HFFc6 (cell line): ENCODE results near the gene NAA10. TPM values are rescaled to one million over a fixed set of nuclear protein-coding genes. Genes with fewer than 3 reads are reported as not detected.

Experiments used
- DNase-seq: peaks from one replicate; pipeline ENCODE4 v3.0.0-alpha.2; 2018
- H3K27ac Mint-ChIP-seq: 2 replicates; pipeline ENCODE4 v1.8.0; 2020; ENCODE audit warnings: mild to moderate bottlenecking, mixed read lengths
- H3K27me3 Mint-ChIP-seq: 2 replicates; pipeline ENCODE4 v1.8.0; 2021; ENCODE audit warnings: mild to moderate bottlenecking, moderate library complexity, mixed read lengths; ENCODE audit not compliant: insufficient read depth
- H3K36me3 Mint-ChIP-seq: 2 replicates; pipeline ENCODE4 v1.8.0; 2021; ENCODE audit warnings: low read depth, mixed read lengths
- H3K4me1 Mint-ChIP-seq: 2 replicates; pipeline ENCODE4 v1.8.0; 2020; ENCODE audit warnings: low read depth, mixed read lengths
- H3K4me3 Mint-ChIP-seq: 2 replicates; pipeline ENCODE4 v1.8.0; 2020; ENCODE audit warnings: mild to moderate bottlenecking, moderate library complexity, mixed read lengths
- H3K9me3 Mint-ChIP-seq: 2 replicates; pipeline ENCODE4 v1.8.0; 2020; ENCODE audit warnings: mild to moderate bottlenecking, mixed read lengths
- total RNA-seq, 6 experiments: library from RNA; stranded (reverse); fragmentation: NEBNext Ultra II Directional; extraction: Animal tissue kit (Norgen Biotek cat#: 25700); gene quantifications; 2 replicates in 1 of 6; 3 replicates in 5 of 6; pipeline ENCODE4 v1.2.3, GENCODE V29; 2021
- TF ChIP-seq, protein P1 (sequence below): fragments of 200-600 bp; sonication (generic); IDR thresholded peaks from 2 replicates; pipeline ENCODE4 v1.5.0; 2021; ENCODE audit warnings: antibody characterized with exemption, mild to moderate bottlenecking

The NAA10 gene
- total RNA-seq, 6 experiments from 2014 or later, result 130 to 160 (median 146) TPM

DNA sequence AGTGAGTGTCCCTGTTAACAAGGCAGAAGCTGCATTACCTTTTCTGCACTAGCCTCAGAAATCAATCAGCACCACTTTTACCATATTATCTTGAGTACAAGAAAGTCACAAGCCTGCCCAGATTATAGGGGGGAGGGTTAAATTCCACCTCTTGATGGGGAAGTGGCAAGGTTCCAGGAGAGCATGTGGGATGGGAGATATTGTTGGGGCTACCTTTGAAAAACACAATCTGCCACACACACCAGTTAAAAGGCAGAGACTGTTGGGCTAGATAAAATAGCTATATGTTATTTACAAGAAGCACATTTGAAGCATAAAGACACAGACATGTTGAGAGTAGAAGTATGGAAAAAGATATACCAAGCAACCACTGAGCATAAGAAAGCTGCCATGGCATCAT, 36.9 kb downstream of the NAA10 start:
- Mint-ChIP-seq H3K4me3 (no peak overlapping the region), H3K4me1 (peaks cover 17% of the 10 kb centered on the region), H3K27me3 (peaks cover 8% of the 10 kb centered on the region), H3K9me3 (no peaks in the 10 kb centered on the region; the same call in 1 of the 2 replicates), H3K36me3 (no peaks in the 10 kb centered on the region), H3K27ac (no peak overlapping the region)
- DNase-seq, result no peak
- TF ChIP-seq, protein P1, sequence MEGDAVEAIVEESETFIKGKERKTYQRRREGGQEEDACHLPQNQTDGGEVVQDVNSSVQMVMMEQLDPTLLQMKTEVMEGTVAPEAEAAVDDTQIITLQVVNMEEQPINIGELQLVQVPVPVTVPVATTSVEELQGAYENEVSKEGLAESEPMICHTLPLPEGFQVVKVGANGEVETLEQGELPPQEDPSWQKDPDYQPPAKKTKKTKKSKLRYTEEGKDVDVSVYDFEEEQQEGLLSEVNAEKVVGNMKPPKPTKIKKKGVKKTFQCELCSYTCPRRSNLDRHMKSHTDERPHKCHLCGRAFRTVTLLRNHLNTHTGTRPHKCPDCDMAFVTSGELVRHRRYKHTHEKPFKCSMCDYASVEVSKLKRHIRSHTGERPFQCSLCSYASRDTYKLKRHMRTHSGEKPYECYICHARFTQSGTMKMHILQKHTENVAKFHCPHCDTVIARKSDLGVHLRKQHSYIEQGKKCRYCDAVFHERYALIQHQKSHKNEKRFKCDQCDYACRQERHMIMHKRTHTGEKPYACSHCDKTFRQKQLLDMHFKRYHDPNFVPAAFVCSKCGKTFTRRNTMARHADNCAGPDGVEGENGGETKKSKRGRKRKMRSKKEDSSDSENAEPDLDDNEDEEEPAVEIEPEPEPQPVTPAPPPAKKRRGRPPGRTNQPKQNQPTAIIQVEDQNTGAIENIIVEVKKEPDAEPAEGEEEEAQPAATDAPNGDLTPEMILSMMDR, result no peak

DNA sequence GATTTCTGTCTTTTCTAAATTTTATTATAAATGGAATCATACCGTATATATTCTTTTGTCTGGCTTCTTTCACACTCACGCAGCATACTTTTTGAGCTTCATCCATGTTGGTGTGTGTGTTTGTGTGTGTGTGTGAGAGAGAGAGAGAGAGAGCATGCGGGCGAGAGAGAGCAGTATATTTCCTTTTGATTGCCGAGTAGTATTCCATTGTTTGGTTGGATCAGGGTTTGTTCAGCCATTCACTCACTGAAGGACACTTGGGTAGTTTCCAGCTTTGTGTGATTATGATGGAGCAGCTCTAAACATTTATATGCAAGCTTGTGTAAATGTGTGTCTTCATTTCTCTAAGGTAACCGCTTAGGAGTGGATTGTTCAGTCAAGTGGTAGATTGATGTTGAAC, 45.7 kb downstream of the NAA10 start:
- H3K4me1 Mint-ChIP-seq, result peaks cover 8% of the 10 kb centered on the region; the same call in 1 of the 2 replicates
- no peak overlapping the region for H3K4me3 Mint-ChIP-seq
- H3K27ac Mint-ChIP-seq, result no peak overlapping the region
- no peak for DNase-seq
- H3K36me3 Mint-ChIP-seq, result no peaks in the 10 kb centered on the region
- peaks cover 9% of the 10 kb centered on the region for H3K27me3 Mint-ChIP-seq
- H3K9me3 Mint-ChIP-seq, result no peaks in the 10 kb centered on the region
- TF ChIP-seq, protein P1, result no peak

DNA sequence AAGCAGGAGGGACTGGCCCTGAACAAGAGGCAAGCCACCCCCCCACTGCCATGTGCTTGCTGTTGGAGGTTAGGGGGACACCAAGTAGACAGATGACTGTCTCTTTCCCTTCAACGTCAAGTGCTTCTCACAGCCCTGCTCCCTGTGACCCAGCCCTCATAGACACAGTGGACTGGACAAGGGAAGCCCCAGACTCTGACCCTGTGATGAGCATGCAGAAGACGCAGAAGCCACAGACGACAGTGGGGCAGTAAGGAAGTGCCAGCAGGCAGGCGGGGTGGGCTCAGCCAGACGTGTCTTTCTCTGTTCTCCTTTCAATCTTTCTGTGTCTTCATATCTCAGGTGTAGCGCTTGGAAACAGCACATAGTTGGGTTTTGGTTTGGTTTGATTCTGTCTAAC, 46.5 kb downstream of the NAA10 start:
- Mint-ChIP-seq H3K4me1 (peaks cover 8% of the 10 kb centered on the region; the same call in 1 of the 2 replicates), H3K9me3 (no peaks in the 10 kb centered on the region), H3K27me3 (peaks cover 9% of the 10 kb centered on the region), H3K27ac (no peak overlapping the region), H3K36me3 (no peaks in the 10 kb centered on the region), H3K4me3 (no peak overlapping the region)
- no peak for DNase-seq
- TF ChIP-seq, protein P1, result no peak

DNA sequence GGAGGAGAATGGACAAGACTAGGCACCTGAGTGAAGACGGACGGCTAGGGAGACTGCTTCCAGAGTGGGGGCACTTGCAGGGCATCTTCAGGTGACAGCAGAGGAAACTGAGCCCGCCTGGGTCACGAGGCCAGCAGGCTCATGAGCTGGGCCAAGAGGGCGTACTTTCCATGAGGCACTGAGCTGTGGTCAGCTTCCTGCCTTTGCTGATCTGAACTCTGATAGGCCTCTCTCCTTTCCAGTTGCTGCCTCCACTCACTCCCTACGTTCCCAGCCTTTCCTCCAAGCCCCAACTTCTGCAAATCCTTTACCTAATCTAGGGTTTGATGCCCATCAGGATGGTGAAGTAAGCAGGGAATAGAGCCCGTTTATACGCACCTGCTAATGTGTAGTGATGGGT, 47.5 kb downstream of the NAA10 start:
- Mint-ChIP-seq H3K27ac (no peak overlapping the region), H3K4me1 (peaks cover 10% of the 10 kb centered on the region), H3K4me3 (no peak overlapping the region), H3K36me3 (no peaks in the 10 kb centered on the region), H3K9me3 (no peaks in the 10 kb centered on the region), H3K27me3 (peaks cover 9% of the 10 kb centered on the region)
- DNase-seq, result no peak
- TF ChIP-seq, protein P1, result no peak

DNA sequence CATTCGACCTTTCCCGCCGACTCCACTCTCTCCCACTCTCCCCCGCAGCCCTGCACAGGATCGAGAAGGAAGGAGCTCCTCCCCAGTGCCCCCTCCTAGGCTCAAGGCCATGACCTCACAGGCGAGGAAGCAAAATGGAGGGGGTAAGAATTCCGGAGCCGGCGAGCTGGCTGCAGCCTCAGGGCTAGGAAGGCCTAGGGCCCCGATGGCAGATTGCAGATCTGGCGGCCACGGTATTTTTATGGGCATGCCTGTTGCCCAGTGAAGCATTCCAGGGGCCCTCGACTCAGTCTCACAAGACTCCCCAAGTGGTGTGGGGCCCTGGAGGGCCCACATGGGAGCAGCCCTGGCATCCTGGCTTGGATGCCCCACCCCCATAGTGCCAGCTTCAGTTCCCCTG, 47.9 kb downstream of the NAA10 start:
- Mint-ChIP-seq H3K27ac (no peak overlapping the region), H3K4me1 (peaks cover 14% of the 10 kb centered on the region), H3K4me3 (peak overlapping the region; percentile 60; the same call in 1 of the 2 replicates), H3K36me3 (no peaks in the 10 kb centered on the region), H3K27me3 (peaks cover 10% of the 10 kb centered on the region), H3K9me3 (no peaks in the 10 kb centered on the region)
- TF ChIP-seq, protein P1, result no peak
- peak; percentile 34 for DNase-seq
